HFFc6 (cell line): Measurements from ENCODE around the gene KRTAP26-1. TPM values are rescaled to one million over a fixed set of nuclear protein-coding genes. Genes with fewer than 3 reads are reported as not detected.

Experiments
- DNase-seq: peaks from one replicate; pipeline ENCODE4 v3.0.0-alpha.2; 2018
- H3K27ac Mint-ChIP-seq: 2 replicates; pipeline ENCODE4 v1.8.0; 2020; ENCODE audit warnings: mild to moderate bottlenecking, mixed read lengths
- H3K27me3 Mint-ChIP-seq: 2 replicates; pipeline ENCODE4 v1.8.0; 2021; ENCODE audit warnings: mild to moderate bottlenecking, moderate library complexity, mixed read lengths; ENCODE audit not compliant: insufficient read depth
- H3K36me3 Mint-ChIP-seq: 2 replicates; pipeline ENCODE4 v1.8.0; 2021; ENCODE audit warnings: low read depth, mixed read lengths
- H3K4me1 Mint-ChIP-seq: 2 replicates; pipeline ENCODE4 v1.8.0; 2020; ENCODE audit warnings: low read depth, mixed read lengths
- H3K4me3 Mint-ChIP-seq: 2 replicates; pipeline ENCODE4 v1.8.0; 2020; ENCODE audit warnings: mild to moderate bottlenecking, moderate library complexity, mixed read lengths
- H3K9me3 Mint-ChIP-seq: 2 replicates; pipeline ENCODE4 v1.8.0; 2020; ENCODE audit warnings: mild to moderate bottlenecking, mixed read lengths
- CTCF ChIP-seq: fragments of 200-600 bp; sonication (generic); IDR thresholded peaks from 2 replicates; pipeline ENCODE4 v1.5.0; 2021; ENCODE audit warnings: antibody characterized with exemption, mild to moderate bottlenecking
- total RNA-seq, 6 experiments: library from RNA; stranded (reverse); fragmentation: NEBNext Ultra II Directional; extraction: Animal tissue kit (Norgen Biotek cat#: 25700); gene quantifications; 2 replicates in 1 of 6; 3 replicates in 5 of 6; pipeline ENCODE4 v1.2.3, GENCODE V29; 2021

The KRTAP26-1 gene
- total RNA-seq, 6 experiments from 2014 or later, result not detected

- Mint-ChIP-seq H3K27ac (no peak within 1 kb of the TSS), H3K27me3 (peaks cover 1% of the 10 kb centered on the region; the same call in 1 of the 2 replicates), H3K4me3 (no peak within 1 kb of the TSS), H3K9me3 (peaks cover 54% of the 10 kb centered on the region), H3K4me1 (no peaks in the 10 kb centered on the region), H3K36me3 (no peaks in the 10 kb centered on the region)
- no peak for DNase-seq
- no peak for TF ChIP-seq CTCF
These were observed 28.4 kb upstream of the KRTAP26-1 start, which contains the start of gene KRTAP23-1 for GRCh38 chr21:30348506-30348905. Gene KRTAP23-1, minus strand, starts transcription at chr21:30348606. Its CDS starts 0 bp downstream, at chr21:30348606.

- Mint-ChIP-seq H3K4me1 (no peaks in the 10 kb centered on the region), H3K27ac (no peak overlapping the region), H3K9me3 (peaks cover 42% of the 10 kb centered on the region), H3K36me3 (no peaks in the 10 kb centered on the region), H3K27me3 (peaks cover 1% of the 10 kb centered on the region; the same call in 1 of the 2 replicates), H3K4me3 (no peak overlapping the region)
- DNase-seq, result no peak
- TF ChIP-seq CTCF, result no peak
These were observed 24.9 kb upstream of the KRTAP26-1 start for GRCh38 chr21:30345014-30345413.

- Mint-ChIP-seq H3K9me3 (peaks cover 42% of the 10 kb centered on the region), H3K4me1 (no peaks in the 10 kb centered on the region), H3K27me3 (no peaks in the 10 kb centered on the region), H3K27ac (no peak overlapping the region), H3K36me3 (no peaks in the 10 kb centered on the region; the same call in 1 of the 2 replicates), H3K4me3 (no peak overlapping the region)
- TF ChIP-seq CTCF, result peak; percentile 82
- peak; percentile 0 for DNase-seq
These were observed 20.8 kb upstream of the KRTAP26-1 start for GRCh38 chr21:30340714-30341573.

GRCh38 chr21:30338717-30339116, 18.6 kb upstream of the KRTAP26-1 start:
- Mint-ChIP-seq H3K4me1 (no peaks in the 10 kb centered on the region), H3K4me3 (no peak overlapping the region), H3K27me3 (no peaks in the 10 kb centered on the region), H3K27ac (no peak overlapping the region), H3K9me3 (peaks cover 32% of the 10 kb centered on the region), H3K36me3 (no peaks in the 10 kb centered on the region; the same call in 1 of the 2 replicates)
- DNase-seq, result no peak
- no peak for TF ChIP-seq CTCF

GRCh38 chr21:30337772-30338171, 17.7 kb upstream of the KRTAP26-1 start:
- Mint-ChIP-seq H3K9me3 (peaks cover 36% of the 10 kb centered on the region), H3K27ac (no peak overlapping the region), H3K36me3 (no peaks in the 10 kb centered on the region; the same call in 1 of the 2 replicates), H3K4me1 (no peaks in the 10 kb centered on the region), H3K4me3 (no peak overlapping the region), H3K27me3 (no peaks in the 10 kb centered on the region)
- TF ChIP-seq CTCF, result no peak
- no peak for DNase-seq
